Epithelial cell of esophagus (primary cell): ENCODE results near the gene RIC3.

Experiments
- DNase-seq: peaks from one replicate; pipeline ENCODE4 v3.0.0; 2010; ENCODE audit warnings: low read depth
- H3K4me3 ChIP-seq: 2 replicates; pipeline ENCODE4 v1.5.1; 2011; ENCODE audit warnings: mild to moderate bottlenecking, low read length, control low read depth
- CTCF ChIP-seq: IDR thresholded peaks from 2 replicates; pipeline ENCODE4 v1.5.1; 2011; ENCODE audit warnings: low read depth, mild to moderate bottlenecking, low read length, control low read depth, inconsistent platforms; ENCODE audit not compliant: insufficient read depth; ENCODE audit errors: missing control alignments

RIC3 gene

DNA sequence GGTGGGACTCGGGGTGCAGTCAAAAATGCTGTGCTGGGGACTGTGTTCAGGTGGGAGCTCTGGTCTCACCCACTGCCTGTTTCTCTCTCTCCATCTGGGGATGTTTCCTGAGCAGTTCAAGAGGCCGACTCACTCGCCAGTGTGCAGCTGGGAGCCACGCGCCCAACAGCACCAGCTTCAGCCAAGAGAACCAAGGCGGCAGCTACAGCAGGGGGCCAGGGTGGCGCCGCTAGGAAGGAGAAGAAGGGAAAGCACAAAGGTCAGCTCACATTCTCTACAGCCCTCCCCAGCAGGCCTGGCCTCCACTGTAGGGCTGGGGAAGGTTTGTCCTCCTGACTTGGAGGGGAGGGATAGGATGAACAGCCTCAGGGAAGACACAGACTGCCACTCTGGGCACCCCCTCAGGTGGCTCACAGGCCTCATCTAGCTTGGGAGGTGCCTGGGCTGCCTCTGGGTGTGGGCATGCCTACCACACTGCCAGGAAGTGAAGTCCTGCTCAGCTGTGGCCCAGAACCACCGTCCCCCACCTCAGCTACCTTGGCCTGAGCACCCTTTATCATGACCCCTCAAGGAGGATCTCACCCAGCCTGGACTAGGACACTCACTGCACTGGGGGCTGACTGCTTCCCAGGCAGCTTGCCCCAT lies 74.8 kb downstream of the RIC3 start:
- no peak for DNase-seq
- TF ChIP-seq CTCF, result no peak
- no peak overlapping the region for H3K4me3 ChIP-seq

DNA sequence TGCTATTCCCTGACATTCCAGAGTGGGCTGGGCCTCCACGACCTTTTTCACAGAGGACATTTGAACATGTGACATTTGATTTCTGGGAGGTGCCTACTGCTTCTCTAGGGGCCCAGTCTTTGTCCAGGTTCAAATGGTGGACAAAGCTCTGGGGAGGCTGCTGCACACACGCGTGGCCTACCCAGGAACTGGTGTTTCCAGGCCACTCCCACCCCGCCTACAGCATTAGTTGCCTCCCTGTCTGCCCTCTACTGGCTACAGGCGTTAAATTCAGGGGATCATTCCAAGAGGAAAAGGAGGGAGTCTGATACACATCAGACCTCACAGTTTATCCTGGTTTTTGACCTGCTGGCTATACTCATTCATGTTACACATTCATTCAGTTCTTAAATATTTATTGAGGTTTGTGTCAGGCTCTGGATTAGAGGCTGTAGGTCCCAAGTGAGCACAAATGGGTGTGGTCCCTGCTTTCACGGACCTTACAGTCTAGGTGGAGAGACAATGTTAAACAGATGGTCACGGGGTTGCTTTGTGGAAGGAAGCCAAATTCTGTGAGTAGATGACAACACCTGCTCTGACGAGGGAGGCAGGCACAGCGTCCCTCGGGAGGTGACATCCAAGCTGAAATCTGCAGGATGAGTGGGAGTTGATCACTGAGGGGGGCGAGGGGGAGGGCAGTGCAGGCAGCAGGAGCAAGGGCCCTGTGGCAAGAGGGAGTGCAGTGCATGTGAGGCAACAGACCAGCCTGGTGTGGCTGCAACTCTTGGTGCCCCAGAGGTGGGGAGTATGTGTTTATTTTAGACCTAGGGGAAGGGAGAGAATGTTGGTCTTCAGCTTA lies 76.0 kb downstream of the RIC3 start:
- peak; percentile 76 for TF ChIP-seq CTCF
- no peak overlapping the region for H3K4me3 ChIP-seq
- peak; percentile 78 for DNase-seq

DNA sequence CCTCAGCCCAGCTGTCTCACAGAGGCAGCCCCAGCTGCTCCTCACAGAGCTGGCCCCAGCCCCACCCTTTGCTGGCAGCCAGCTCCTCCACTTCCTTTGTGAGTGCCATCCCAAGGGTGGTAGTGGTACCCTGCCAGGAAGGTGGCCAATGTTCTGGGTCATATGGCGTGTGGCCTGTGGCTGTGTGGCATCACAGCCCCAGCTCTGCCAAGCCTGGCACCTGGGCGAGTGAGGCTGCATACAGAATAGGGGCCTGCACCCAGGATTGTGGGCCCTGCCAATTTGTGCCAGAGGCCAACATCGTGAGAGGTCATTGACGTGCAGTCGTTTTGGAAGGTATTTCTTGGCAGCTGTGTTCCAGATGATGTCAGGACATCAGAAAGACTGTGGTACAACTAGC lies 77.1 kb downstream of the RIC3 start:
- no peak for TF ChIP-seq CTCF
- H3K4me3 ChIP-seq, result no peak overlapping the region
- no peak for DNase-seq

- peak; percentile 48 for TF ChIP-seq CTCF
- H3K4me3 ChIP-seq, result no peak overlapping the region
- peak; percentile 33 for DNase-seq
Observed at GRCh38 chr11:8090756-8091155, 78.1 kb downstream of the RIC3 start.

- DNase-seq, result peak; percentile 30
- H3K4me3 ChIP-seq, result no peak overlapping the region
- no peak for TF ChIP-seq CTCF
Observed at GRCh38 chr11:8089791-8090510, 78.9 kb downstream of the RIC3 start.

DNA sequence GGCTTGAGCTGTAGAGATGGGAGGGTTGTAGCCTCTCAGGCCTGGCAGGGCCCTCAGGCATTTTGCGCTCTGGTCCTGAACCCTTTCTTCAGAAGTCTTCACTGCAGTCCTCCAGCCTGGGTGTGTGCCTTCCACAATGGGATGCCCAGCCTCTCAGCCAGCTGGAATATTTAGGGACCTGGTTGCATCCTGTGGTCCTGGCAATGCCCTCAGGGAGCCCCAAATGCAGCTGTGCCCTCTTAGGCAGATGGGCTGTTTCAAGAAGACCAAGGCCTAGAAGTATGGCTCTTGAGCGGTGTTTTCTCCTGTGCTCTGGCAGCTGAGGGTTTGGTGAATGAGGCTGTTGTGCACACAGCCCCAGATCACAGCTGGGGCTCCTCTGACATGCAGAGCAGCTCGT lies 81.1 kb downstream of the RIC3 start:
- TF ChIP-seq CTCF, result no peak
- no peak for DNase-seq
- no peak overlapping the region for H3K4me3 ChIP-seq
